Activated CD8-positive, alpha-beta memory T cell treated with anti-CD3 and anti-CD28 coated beads, Interleukin-2, amount 50 U/mL, for 48 hours (primary cell): ENCODE measurements around the gene SLITRK3.
"Not testable (repeated sequence)": the region's sequence is repeated elsewhere in the genome, so short reads cannot be mapped to it uniquely, and the experiment has no call there.

Experiments
- DNase-seq: peaks from one replicate; pipeline ENCODE4 v3.0.0-alpha.2; 2020

Gene SLITRK3

GRCh38 chr3:165192610-165193192 lies 3.5 kb downstream of the SLITRK3 start:
- no peak for DNase-seq

GRCh38 chr3:165191491-165191890 lies 4.7 kb downstream of the SLITRK3 start:
- DNase-seq = no peak

GRCh38 chr3:165188452-165188851 lies 7.7 kb downstream of the SLITRK3 start:
- no peak for DNase-seq

- peak; percentile 53 for DNase-seq
These were observed 10.4 kb downstream of the SLITRK3 start for GRCh38 chr3:165185707-165186327.

- no peak for DNase-seq
These were observed 14.6 kb downstream of the SLITRK3 start for GRCh38 chr3:165181556-165181955.

GRCh38 chr3:165170236-165170635 lies 25.9 kb downstream of the SLITRK3 start:
- no peak for DNase-seq

- DNase-seq = no peak
These were observed 26.8 kb downstream of the SLITRK3 start for GRCh38 chr3:165169368-165169767.

GRCh38 chr3:165162883-165163282 lies 33.3 kb downstream of the SLITRK3 start:
- no peak for DNase-seq

GRCh38 chr3:165159760-165160421 lies 36.3 kb downstream of the SLITRK3 start:
- DNase-seq = no peak

GRCh38 chr3:165158011-165158410 lies 38.2 kb downstream of the SLITRK3 start:
- no peak for DNase-seq

GRCh38 chr3:165156757-165157420 lies 39.3 kb downstream of the SLITRK3 start:
- DNase-seq = no peak

GRCh38 chr3:165148876-165149441 lies 47.2 kb downstream of the SLITRK3 start:
- DNase-seq = no peak

GRCh38 chr3:165144271-165144670 lies 51.9 kb downstream of the SLITRK3 start:
- DNase-seq = no peak

GRCh38 chr3:165139918-165140317 lies 56.3 kb downstream of the SLITRK3 start:
- not testable (repeated sequence) for DNase-seq
